ENCODE results near the gene CDK18. TPM values are rescaled to one million over a fixed set of nuclear protein-coding genes. Genes with fewer than 3 reads are reported as not detected.

CDK18 gene
- total RNA-seq, 1 donor from 2014 or later: not detected

Other genes starting within 250 kb of the CDK18 start
- 1.2 and 1.8 TPM in 2 replicates for gene NUAK2, start 182.9 kb upstream of the CDK18 start, total RNA-seq
- gene KLHDC8A, start 147.7 kb upstream of the CDK18 start, total RNA-seq: not detected in 2 replicates
- gene LEMD1, start 82.6 kb upstream of the CDK18 start, total RNA-seq: not detected in 2 replicates
- gene BLACAT1, start 48.6 kb upstream of the CDK18 start, total RNA-seq: not detected in 2 replicates
- gene ELK4, start 127.3 kb downstream of the CDK18 start, total RNA-seq: 22.9 and 28.2 TPM in 2 replicates
- 8.3 and 9.8 TPM in 2 replicates for gene SLC45A3, start 175.8 kb downstream of the CDK18 start, total RNA-seq
- gene NUCKS1, start 245.5 kb downstream of the CDK18 start, total RNA-seq: 162 and 182 TPM in 2 replicates

Measured in pulmonary artery endothelial cell (primary cell).